Measurements from ENCODE around the gene CSF2. TPM values are rescaled to one million over a fixed set of nuclear protein-coding genes. Genes with fewer than 3 reads are reported as not detected.
A peak's percentile ranks its signal among the peaks of the same experiment; 100 is the strongest.

Gene CSF2
- polyA plus RNA-seq, 1 experiment: not detected

DNA sequence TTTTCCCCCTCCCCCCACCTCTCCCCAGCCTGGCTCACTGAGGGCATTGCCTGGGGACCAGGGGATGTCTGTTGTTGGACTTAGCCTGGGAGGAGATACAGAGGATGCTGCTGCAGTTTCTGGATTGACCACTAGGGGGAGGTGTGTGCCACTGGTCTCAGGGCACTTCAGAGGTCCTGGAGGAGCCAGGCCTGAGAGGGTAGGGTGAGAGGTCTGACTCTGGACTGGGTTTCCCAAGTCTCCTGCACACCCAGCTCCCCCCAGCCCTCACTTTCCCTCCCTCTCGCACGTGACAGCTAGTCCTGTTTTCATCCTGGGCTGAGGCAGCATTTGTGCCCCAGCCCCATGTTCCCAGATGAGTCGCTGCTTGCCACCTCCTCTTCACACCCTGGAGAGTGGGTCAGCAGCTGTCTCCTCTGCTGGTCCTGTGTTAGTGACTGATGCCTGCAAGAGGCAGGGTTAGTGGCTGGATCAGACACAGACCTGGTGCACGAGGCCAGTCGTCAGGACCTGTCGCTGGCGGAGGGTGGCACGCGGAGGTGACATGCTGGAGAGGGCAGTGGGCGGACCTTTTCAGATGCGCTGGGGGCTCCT lies 8.8 kb upstream of the CSF2 start:
- ChIA-PET CTCF (interaction anchor here (0.6 to 5.0 kb wide), 34 partner anchors 9 to 1377 kb away, joined by 3 to 55 read pairs (median 4); partner anchors contain the start of gene CSF2), POLR2A (interaction anchor here (0.6 kb wide), 1 partner anchor 163 kb away, joined by 3 read pairs; the partner anchor contains the start of gene P4HA2)
- Histone ChIP-seq H3K4me3 (ENCODE audit: low read depth, low read length) (no peak overlapping the region), H3K9me3 (ENCODE audit: control insufficient read depth, insufficient read depth, low read length) (peaks cover 2% of the 10 kb centered on the region; the same call in 1 of the 2 replicates), H3K27me3 (ENCODE audit: control insufficient read depth, insufficient read depth, low read length) (peaks cover 4% of the 10 kb centered on the region), H3K27ac (ENCODE audit: low read depth, low read length) (no peak overlapping the region)
- TF ChIP-seq, protein P1, sequence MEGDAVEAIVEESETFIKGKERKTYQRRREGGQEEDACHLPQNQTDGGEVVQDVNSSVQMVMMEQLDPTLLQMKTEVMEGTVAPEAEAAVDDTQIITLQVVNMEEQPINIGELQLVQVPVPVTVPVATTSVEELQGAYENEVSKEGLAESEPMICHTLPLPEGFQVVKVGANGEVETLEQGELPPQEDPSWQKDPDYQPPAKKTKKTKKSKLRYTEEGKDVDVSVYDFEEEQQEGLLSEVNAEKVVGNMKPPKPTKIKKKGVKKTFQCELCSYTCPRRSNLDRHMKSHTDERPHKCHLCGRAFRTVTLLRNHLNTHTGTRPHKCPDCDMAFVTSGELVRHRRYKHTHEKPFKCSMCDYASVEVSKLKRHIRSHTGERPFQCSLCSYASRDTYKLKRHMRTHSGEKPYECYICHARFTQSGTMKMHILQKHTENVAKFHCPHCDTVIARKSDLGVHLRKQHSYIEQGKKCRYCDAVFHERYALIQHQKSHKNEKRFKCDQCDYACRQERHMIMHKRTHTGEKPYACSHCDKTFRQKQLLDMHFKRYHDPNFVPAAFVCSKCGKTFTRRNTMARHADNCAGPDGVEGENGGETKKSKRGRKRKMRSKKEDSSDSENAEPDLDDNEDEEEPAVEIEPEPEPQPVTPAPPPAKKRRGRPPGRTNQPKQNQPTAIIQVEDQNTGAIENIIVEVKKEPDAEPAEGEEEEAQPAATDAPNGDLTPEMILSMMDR (IDR thresholded peaks at IDR 0.05; ENCODE audit: low read depth, low read length): peak; percentile 93
- peak; percentile 43 for DNase-seq (ENCODE audit: low read depth, low spot score)

DNA sequence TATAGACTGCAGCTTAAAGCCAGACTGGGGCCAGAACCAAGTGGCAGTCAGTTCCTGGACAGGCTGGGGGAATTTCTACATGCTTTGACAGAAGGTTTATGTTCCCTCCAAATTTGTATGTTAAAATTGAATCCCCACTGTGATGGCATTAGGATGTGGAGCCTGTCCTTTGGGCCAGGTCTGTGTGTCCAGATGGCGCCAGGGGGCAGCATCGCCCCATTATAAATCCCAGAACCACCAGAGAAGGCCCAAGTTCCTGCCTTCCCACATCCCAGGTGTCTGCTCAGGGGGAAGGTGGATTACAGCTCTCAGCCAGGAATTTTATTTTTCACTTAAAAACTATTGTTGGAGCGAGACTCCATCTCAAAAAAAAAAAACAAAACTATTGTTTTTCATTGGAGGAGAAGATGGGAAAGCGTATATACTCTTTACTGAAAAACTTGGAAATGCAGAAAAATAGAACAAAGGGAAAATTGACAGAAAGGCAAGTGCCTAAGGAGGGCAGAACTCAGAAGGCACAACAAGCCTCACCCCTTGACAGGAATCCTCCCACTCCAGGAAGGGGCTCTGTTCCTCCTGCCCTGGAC lies 8.1 kb upstream of the CSF2 start:
- H3K4me3 ChIP-seq (ENCODE audit: low read depth, low read length): no peak overlapping the region
- H3K9me3 ChIP-seq (ENCODE audit: control insufficient read depth, insufficient read depth, low read length): peaks cover 2% of the 10 kb centered on the region; the same call in 1 of the 2 replicates
- DNase-seq (ENCODE audit: low read depth, low spot score): peak; percentile 32
- no peak overlapping the region for H3K27ac ChIP-seq (ENCODE audit: low read depth, low read length)
- H3K27me3 ChIP-seq (ENCODE audit: control insufficient read depth, insufficient read depth, low read length): peaks cover 4% of the 10 kb centered on the region
- ChIA-PET CTCF (interaction anchor here (0.6 to 5.0 kb wide), 34 partner anchors 8 to 1377 kb away, joined by 3 to 55 read pairs (median 4); partner anchors contain the start of gene CSF2), POLR2A (interaction anchor here (0.6 kb wide), 1 partner anchor 162 kb away, joined by 3 read pairs; the partner anchor contains the start of gene P4HA2)
- TF ChIP-seq, protein P1 (IDR thresholded peaks at IDR 0.05; ENCODE audit: low read depth, low read length): peak; percentile 75

DNA sequence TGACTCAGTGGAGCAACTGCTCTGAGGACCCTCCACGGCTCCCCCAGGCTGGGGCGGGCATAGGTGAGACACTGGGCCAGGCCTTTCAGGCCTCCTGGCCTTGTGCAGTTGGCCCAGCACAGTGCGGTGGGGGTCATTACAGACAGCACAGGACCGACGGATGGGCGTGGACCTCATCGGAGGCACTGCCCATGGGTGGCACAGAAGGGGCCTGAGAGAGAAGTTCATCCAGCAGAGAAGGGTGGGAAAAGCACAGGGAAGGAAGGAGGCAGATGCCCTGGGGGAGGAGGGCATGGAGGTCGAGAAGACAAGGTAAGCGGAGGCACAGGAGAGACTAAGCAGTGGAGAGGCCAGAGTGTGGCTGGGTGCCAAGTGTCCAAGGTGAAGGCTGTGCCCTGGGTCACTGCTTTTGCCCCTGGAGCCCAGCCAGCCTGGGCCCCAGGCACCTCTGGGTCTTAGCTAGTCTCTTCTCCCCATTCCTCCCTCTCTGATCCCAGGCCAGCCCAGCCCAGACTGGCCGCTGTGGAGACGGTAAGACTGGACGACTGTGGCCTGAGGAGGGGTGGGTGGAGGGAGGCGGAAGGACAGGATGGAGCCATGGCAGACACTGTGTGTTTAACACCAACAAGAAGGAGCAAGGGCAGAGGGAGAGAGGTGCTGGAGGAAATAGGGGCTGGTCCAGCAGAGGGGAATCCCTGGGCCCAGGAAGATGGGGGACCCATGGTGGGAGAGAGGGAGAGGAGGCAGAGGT lies 7.5 kb upstream of the CSF2 start:
- Histone ChIP-seq H3K9me3 (ENCODE audit: control insufficient read depth, insufficient read depth, low read length) (0 out of 2 replicates have a peak, but pooled peaks cover 2% of the 10 kb centered on the region), H3K4me3 (ENCODE audit: low read depth, low read length) (no peak overlapping the region), H3K27ac (ENCODE audit: low read depth, low read length) (no peak overlapping the region), H3K27me3 (ENCODE audit: control insufficient read depth, insufficient read depth, low read length) (no peaks in the 10 kb centered on the region)
- ChIA-PET POLR2A (no interaction called here), CTCF (interaction anchor here (0.7 to 5.0 kb wide), 13 partner anchors 11 to 393 kb away, joined by 3 to 50 read pairs (median 5); no protein-coding TSS in a partner anchor)
- TF ChIP-seq, protein P1 (IDR thresholded peaks at IDR 0.05; ENCODE audit: low read depth, low read length): no peak
- DNase-seq (ENCODE audit: low read depth, low spot score): no peak

DNA sequence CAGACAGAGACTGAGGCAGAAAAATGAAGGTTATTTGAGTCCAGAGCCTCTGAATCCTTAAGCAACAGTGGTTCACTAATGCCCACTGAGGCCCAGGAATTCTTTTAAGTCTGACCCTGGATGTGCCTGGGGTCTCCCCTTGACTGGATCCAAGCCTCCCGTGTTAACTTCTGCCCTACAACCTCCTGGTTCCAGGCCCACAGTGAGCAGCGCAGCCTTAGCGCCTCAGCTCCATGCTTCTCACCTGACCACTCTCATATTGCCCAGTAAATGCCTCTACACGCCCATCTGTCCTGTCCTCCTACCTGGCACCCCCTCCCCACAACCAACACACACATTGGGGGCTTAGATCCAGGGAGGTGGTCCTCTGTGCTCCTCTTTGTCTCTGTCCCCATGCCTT lies 6.7 kb upstream of the CSF2 start:
- CTCF ChIA-PET: interaction anchor here (4.1 kb wide), 1 partner anchor 112 kb away, joined by 50 read pairs; no protein-coding TSS in a partner anchor
- Histone ChIP-seq H3K4me3 (ENCODE audit: low read depth, low read length) (no peak overlapping the region), H3K9me3 (ENCODE audit: control insufficient read depth, insufficient read depth, low read length) (0 out of 2 replicates have a peak, but pooled peaks cover 2% of the 10 kb centered on the region), H3K27me3 (ENCODE audit: control insufficient read depth, insufficient read depth, low read length) (no peaks in the 10 kb centered on the region), H3K27ac (ENCODE audit: low read depth, low read length) (no peak overlapping the region)
- TF ChIP-seq, protein P1 (IDR thresholded peaks at IDR 0.05; ENCODE audit: low read depth, low read length): no peak
- POLR2A ChIA-PET: no interaction called here
- DNase-seq (ENCODE audit: low read depth, low spot score): no peak
